Measurements from ENCODE around the gene AFAP1L2.

The AFAP1L2 gene

GRCh38 chr10:114429581-114430335 lies 25.5 kb upstream of the AFAP1L2 start:
- no peak overlapping the region for H3K4me3 ChIP-seq (ENCODE audit: insufficient read depth, low read length, poor library complexity, severe bottlenecking)
- H3K27me3 ChIP-seq (ENCODE audit: low read length) = no peaks in the 10 kb centered on the region
- H3K79me2 ChIP-seq (ENCODE audit: insufficient read depth, low read length) = no peaks in the 10 kb centered on the region
- H3K9ac ChIP-seq (ENCODE audit: low read length) = no peak overlapping the region
- no peak overlapping the region for H3K27ac ChIP-seq (ENCODE audit: low read depth, low read length)
- H3K4me2 ChIP-seq (ENCODE audit: low read depth, low read length, poor library complexity, severe bottlenecking) = no peak overlapping the region
- no peaks in the 10 kb centered on the region for H3K36me3 ChIP-seq (ENCODE audit: low read length)
- no peak overlapping the region for H2AFZ ChIP-seq (ENCODE audit: low read depth, low read length, severe bottlenecking)
- H3F3A ChIP-seq (ENCODE audit: insufficient read depth) = no peaks in the 10 kb centered on the region
- no peaks in the 10 kb centered on the region for H3K9me2 ChIP-seq (replicated peaks; ENCODE audit: insufficient read depth, low read length)
- no peaks in the 10 kb centered on the region for H3K9me3 ChIP-seq (ENCODE audit: insufficient read depth, low read length)
- TF ChIP-seq EZH2phosphoT487 (conservative IDR thresholded peaks at IDR 0.05; ENCODE audit: low read length) = no peak
- no peaks in the 10 kb centered on the region for H4K20me1 ChIP-seq (ENCODE audit: low read depth, low read length)

DNA sequence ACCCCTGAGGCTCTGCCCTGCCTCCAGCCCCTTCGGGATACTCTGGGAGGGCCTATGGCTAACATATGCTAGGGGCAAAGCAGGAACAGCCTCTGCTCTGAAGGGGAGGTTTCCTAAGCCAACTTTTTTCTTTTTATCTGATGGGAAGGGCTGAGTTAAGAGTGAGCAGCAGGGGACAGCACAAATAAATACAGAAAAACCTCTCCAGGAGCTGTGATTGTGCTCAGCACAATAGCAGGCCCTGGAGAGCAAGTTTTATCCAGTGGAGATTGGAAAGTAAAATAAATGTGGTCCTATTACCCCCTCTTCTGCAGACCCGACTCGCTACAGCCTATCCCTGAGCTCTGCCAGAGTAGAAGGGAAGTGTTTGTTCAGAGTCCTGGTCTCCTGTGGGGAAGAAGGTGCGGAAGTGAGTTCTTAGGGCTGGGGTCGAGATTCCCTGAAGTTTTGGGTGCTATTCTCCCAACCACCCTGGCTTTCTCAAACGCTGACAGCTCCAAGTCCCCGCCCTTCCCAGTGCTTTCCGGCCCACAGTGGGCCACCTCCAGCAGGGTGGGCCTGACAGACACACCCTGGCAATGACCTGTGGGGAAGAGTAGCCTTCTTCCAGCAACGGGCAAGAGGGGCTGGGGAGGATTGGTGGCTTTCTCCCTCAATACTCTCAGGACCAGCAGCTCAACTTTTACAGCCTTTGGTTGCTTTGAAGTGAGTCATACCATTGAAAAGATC lies 23.0 kb upstream of the AFAP1L2 start:
- Histone ChIP-seq H3F3A (ENCODE audit: insufficient read depth) (no peaks in the 10 kb centered on the region), H3K79me2 (ENCODE audit: insufficient read depth, low read length) (no peaks in the 10 kb centered on the region), H3K9ac (ENCODE audit: low read length) (no peak overlapping the region), H4K20me1 (ENCODE audit: low read depth, low read length) (no peaks in the 10 kb centered on the region), H3K4me2 (ENCODE audit: low read depth, low read length, poor library complexity, severe bottlenecking) (no peak overlapping the region), H3K36me3 (ENCODE audit: low read length) (no peaks in the 10 kb centered on the region), H2AFZ (ENCODE audit: low read depth, low read length, severe bottlenecking) (no peak overlapping the region), H3K9me3 (ENCODE audit: insufficient read depth, low read length) (no peaks in the 10 kb centered on the region), H3K4me3 (ENCODE audit: insufficient read depth, low read length, poor library complexity, severe bottlenecking) (no peak overlapping the region), H3K27me3 (ENCODE audit: low read length) (no peaks in the 10 kb centered on the region), H3K9me2 (replicated peaks; ENCODE audit: insufficient read depth, low read length) (no peaks in the 10 kb centered on the region), H3K27ac (ENCODE audit: low read depth, low read length) (no peak overlapping the region)
- TF ChIP-seq, protein P1, sequence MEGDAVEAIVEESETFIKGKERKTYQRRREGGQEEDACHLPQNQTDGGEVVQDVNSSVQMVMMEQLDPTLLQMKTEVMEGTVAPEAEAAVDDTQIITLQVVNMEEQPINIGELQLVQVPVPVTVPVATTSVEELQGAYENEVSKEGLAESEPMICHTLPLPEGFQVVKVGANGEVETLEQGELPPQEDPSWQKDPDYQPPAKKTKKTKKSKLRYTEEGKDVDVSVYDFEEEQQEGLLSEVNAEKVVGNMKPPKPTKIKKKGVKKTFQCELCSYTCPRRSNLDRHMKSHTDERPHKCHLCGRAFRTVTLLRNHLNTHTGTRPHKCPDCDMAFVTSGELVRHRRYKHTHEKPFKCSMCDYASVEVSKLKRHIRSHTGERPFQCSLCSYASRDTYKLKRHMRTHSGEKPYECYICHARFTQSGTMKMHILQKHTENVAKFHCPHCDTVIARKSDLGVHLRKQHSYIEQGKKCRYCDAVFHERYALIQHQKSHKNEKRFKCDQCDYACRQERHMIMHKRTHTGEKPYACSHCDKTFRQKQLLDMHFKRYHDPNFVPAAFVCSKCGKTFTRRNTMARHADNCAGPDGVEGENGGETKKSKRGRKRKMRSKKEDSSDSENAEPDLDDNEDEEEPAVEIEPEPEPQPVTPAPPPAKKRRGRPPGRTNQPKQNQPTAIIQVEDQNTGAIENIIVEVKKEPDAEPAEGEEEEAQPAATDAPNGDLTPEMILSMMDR (IDR thresholded peaks at IDR 0.05; ENCODE audit: insufficient read depth, low read length, poor library complexity, severe bottlenecking) = no peak
- TF ChIP-seq EZH2phosphoT487 (conservative IDR thresholded peaks at IDR 0.05; ENCODE audit: low read length) = no peak

- Histone ChIP-seq H2AFZ (ENCODE audit: low read depth, low read length, severe bottlenecking) (no peak overlapping the region), H4K20me1 (ENCODE audit: low read depth, low read length) (no peaks in the 10 kb centered on the region), H3K79me2 (ENCODE audit: insufficient read depth, low read length) (no peaks in the 10 kb centered on the region), H3K4me3 (ENCODE audit: insufficient read depth, low read length, poor library complexity, severe bottlenecking) (no peak overlapping the region), H3K9me2 (replicated peaks; ENCODE audit: insufficient read depth, low read length) (no peaks in the 10 kb centered on the region), H3K27ac (ENCODE audit: low read depth, low read length) (no peak overlapping the region), H3K9me3 (ENCODE audit: insufficient read depth, low read length) (no peaks in the 10 kb centered on the region), H3K27me3 (ENCODE audit: low read length) (no peaks in the 10 kb centered on the region), H3K36me3 (ENCODE audit: low read length) (no peaks in the 10 kb centered on the region), H3K9ac (ENCODE audit: low read length) (no peak overlapping the region), H3K4me2 (ENCODE audit: low read depth, low read length, poor library complexity, severe bottlenecking) (no peak overlapping the region), H3F3A (ENCODE audit: insufficient read depth) (no peaks in the 10 kb centered on the region)
- TF ChIP-seq, protein P1 (IDR thresholded peaks at IDR 0.05; ENCODE audit: insufficient read depth, low read length, poor library complexity, severe bottlenecking) = no peak
- TF ChIP-seq EZH2phosphoT487 (conservative IDR thresholded peaks at IDR 0.05; ENCODE audit: low read length) = no peak
These were observed 22.2 kb upstream of the AFAP1L2 start for GRCh38 chr10:114426476-114426875.

Data from SU-DHL-6 (cell line).